ENCODE data around the gene ARHGAP26. TPM values are rescaled to one million over a fixed set of nuclear protein-coding genes. Genes with fewer than 3 reads are reported as not detected.

ARHGAP26 gene
- 5.2 and 12.1 TPM in 2 replicates for total RNA-seq

GRCh38 chr5:142769793-142770649 lies at the start of gene ARHGAP26:
ARHGAP26 (plus strand) TSS chr5:142770377; CDS start chr5:142770762, 385 bp downstream.

Other genes starting within 250 kb of the ARHGAP26 start
- 2.6 and 5.1 TPM in 2 replicates for gene FGF1, start 84.3 kb upstream of the ARHGAP26 start, total RNA-seq

All from smooth muscle cell of trachea (primary cell).